Esophagus muscularis mucosa (tissue), 3 donors: ENCODE measurements around the gene ANKRD50.

Experiments
- CTCF ChIP-seq, 3 experiments: fragments of 200-600 bp in 2 of 3; fragments of 450-650 bp in 1 of 3; sonication (generic) in 2 of 3; IDR thresholded peaks; one replicate each; pipeline ENCODE4 v1.5.1; 2017 to 2019; ENCODE audit warnings: antibody characterized with exemption in 3 of 3, mild to moderate bottlenecking in 2 of 3, moderate library complexity in 1 of 3
- POLR2A ChIP-seq: fragments of 450-650 bp; IDR thresholded peaks from one replicate; pipeline ENCODE4 v1.6.1; 2017; ENCODE audit warnings: antibody characterized with exemption, moderate library complexity, mild to moderate bottlenecking, low read depth
- POLR2AphosphoS5 ChIP-seq, 2 donors: sonication (generic); formaldehyde crosslinking; IDR thresholded peaks; one replicate each; pipeline ENCODE4 v1.6.1; 2017; ENCODE audit warnings: antibody characterized with exemption in 2 of 2

- TF ChIP-seq CTCF (IDR thresholded peaks at IDR 0.05) (no peak), POLR2AphosphoS5 (IDR thresholded peaks at IDR 0.05) (no peak), POLR2A (no peak)
These were observed 26.7 kb downstream of the ANKRD50 start for GRCh38 chr4:124685851-124686250.
